Smooth muscle cell (in vitro differentiated cells): ENCODE results near the gene TSHZ1. TPM values are rescaled to one million over a fixed set of nuclear protein-coding genes. Genes with fewer than 3 reads are reported as not detected.

Source experiments
- DNase-seq: peaks from one replicate; lab custom pipeline; 2025; ENCODE audit not compliant: unreplicated experiment; lab: John Stamatoyannopoulos, UW
- H2AFZ ChIP-seq: fragments of 200-600 bp; sonication (generic); 2 replicates; pipeline ENCODE4 v1.6.0; 2016; ENCODE audit warnings: antibody characterized with exemption, low read depth, mild to moderate bottlenecking
- H3F3A ChIP-seq: fragments of 200-600 bp; sonication (generic); 2 replicates; pipeline ENCODE4 v1.6.0; 2017; ENCODE audit warnings: antibody characterized with exemption, low read depth
- H3K27ac ChIP-seq: fragments of 200-600 bp; sonication (generic); 2 replicates; pipeline ENCODE4 v1.5.1; 2016; ENCODE audit warnings: low read depth, mild to moderate bottlenecking
- H3K27me3 ChIP-seq: fragments of 200-600 bp; sonication (generic); 2 replicates; pipeline ENCODE4 v1.6.1; 2016; ENCODE audit warnings: low read depth, mild to moderate bottlenecking
- H3K36me3 ChIP-seq: fragments of 200-600 bp; sonication (generic); 2 replicates; pipeline ENCODE4 v1.5.1; 2016; ENCODE audit warnings: low read depth
- H3K4me1 ChIP-seq: fragments of 200-600 bp; sonication (generic); 2 replicates; pipeline ENCODE4 v1.5.1; 2016; ENCODE audit warnings: low read depth
- H3K4me2 ChIP-seq: fragments of 200-600 bp; sonication (generic); 2 replicates; pipeline ENCODE4 v1.6.0; 2016; ENCODE audit warnings: mild to moderate bottlenecking
- H3K4me3 ChIP-seq: fragments of 200-600 bp; sonication (generic); 2 replicates; pipeline ENCODE4 v1.5.1; 2016; ENCODE audit warnings: mild to moderate bottlenecking
- H3K79me2 ChIP-seq: fragments of 200-600 bp; sonication (generic); 2 replicates; pipeline ENCODE4 v1.6.0; 2016; ENCODE audit warnings: low read depth, mild to moderate bottlenecking
- H3K9ac ChIP-seq: fragments of 200-600 bp; sonication (generic); 2 replicates; pipeline ENCODE4 v1.6.0; 2016; ENCODE audit warnings: low read depth
- H3K9me3 ChIP-seq: fragments of 200-600 bp; sonication (generic); replicated peaks from 2 replicates; pipeline ENCODE4 v1.5.1; 2016; ENCODE audit warnings: low read depth
- H4K20me1 ChIP-seq: fragments of 200-600 bp; sonication (generic); 2 replicates; pipeline ENCODE4 v1.6.0; 2016; ENCODE audit warnings: low read depth
- CTCF ChIP-seq: fragments of 200-600 bp; sonication (generic); IDR thresholded peaks from 2 replicates; pipeline ENCODE4 v1.5.1; 2017; ENCODE audit warnings: borderline replicate concordance, mild to moderate bottlenecking, antibody characterized with exemption; ENCODE audit not compliant: insufficient read depth, poor library complexity, severe bottlenecking
- WGBS: methylation state at CpG from one replicate; pipeline ENCODE4 v1.1.7; 2016; ENCODE audit warnings: low lambda C conversion rate; 5-methylcytosine and 5-hydroxymethylcytosine counted together
- polyA plus RNA-seq: library from polyadenylated mRNA; unstranded; fragments of >200 nt; fragmentation: Nextera tagmentation; extraction: Ambion mirVana; gene quantifications from 2 replicates; pipeline ENCODE4 v1.2.1, GENCODE V29; 2016
- total RNA-seq: library from RNA; depleted of rRNA; stranded (reverse); fragments of >200 nt; gene quantifications from 2 replicates; pipeline ENCODE4 v1.2.3, GENCODE V29; 2014

TSHZ1 gene
- total and polyA plus RNA-seq, 2 experiments from 2014 or later, result 21.3 to 26.1 TPM

- WGBS, result 93% methylated on average over 7 of the region's 7 CpGs
- Histone ChIP-seq H3K4me3 (no peak overlapping the region), H4K20me1 (peaks cover 36% of the 10 kb centered on the region), H3F3A (no peaks in the 10 kb centered on the region), H3K9ac (no peak overlapping the region), H3K4me1 (no peaks in the 10 kb centered on the region), H3K4me2 (no peak overlapping the region), H3K9me3 (no peaks in the 10 kb centered on the region), H3K27me3 (no peaks in the 10 kb centered on the region), H2AFZ (no peak overlapping the region), H3K27ac (no peak overlapping the region), H3K36me3 (no peaks in the 10 kb centered on the region), H3K79me2 (peaks cover 45% of the 10 kb centered on the region)
- DNase-seq, result no peak
- TF ChIP-seq CTCF, result no peak
Measured at GRCh38 chr18:75283731-75284130, 73.1 kb downstream of the TSHZ1 start.

- H3K79me2 ChIP-seq, result peaks cover 37% of the 10 kb centered on the region
- DNase-seq, result no peak
- H3K9me3 ChIP-seq, result no peaks in the 10 kb centered on the region
- H3K27ac ChIP-seq, result no peak overlapping the region
- no peaks in the 10 kb centered on the region for H3K27me3 ChIP-seq
- TF ChIP-seq CTCF, result no peak
- no peak overlapping the region for H2AFZ ChIP-seq
- no peak overlapping the region for H3K4me2 ChIP-seq
- no peak overlapping the region for H3K4me3 ChIP-seq
- no peaks in the 10 kb centered on the region for H3F3A ChIP-seq
- no peak overlapping the region for H3K9ac ChIP-seq
- H4K20me1 ChIP-seq, result peaks cover 30% of the 10 kb centered on the region
- H3K4me1 ChIP-seq, result no peaks in the 10 kb centered on the region
- 98% methylated on average over 16 of the region's 16 CpGs for WGBS
- H3K36me3 ChIP-seq, result no peaks in the 10 kb centered on the region
Measured at GRCh38 chr18:75284566-75284965, 74.0 kb downstream of the TSHZ1 start.

- Histone ChIP-seq H3K4me1 (no peaks in the 10 kb centered on the region), H3K79me2 (peaks cover 24% of the 10 kb centered on the region), H3K27ac (no peak overlapping the region), H2AFZ (no peak overlapping the region), H3K36me3 (no peaks in the 10 kb centered on the region), H3K4me2 (no peak overlapping the region), H3F3A (no peaks in the 10 kb centered on the region), H4K20me1 (peaks cover 23% of the 10 kb centered on the region), H3K9ac (no peak overlapping the region), H3K27me3 (no peaks in the 10 kb centered on the region), H3K4me3 (no peak overlapping the region), H3K9me3 (no peaks in the 10 kb centered on the region)
- no peak for DNase-seq
- 97% methylated on average over 24 of the region's 24 CpGs for WGBS
- TF ChIP-seq CTCF, result no peak
Measured at GRCh38 chr18:75285876-75286275, 75.3 kb downstream of the TSHZ1 start.

- Histone ChIP-seq H3K9me3 (no peaks in the 10 kb centered on the region), H3K27ac (no peak overlapping the region), H3K27me3 (no peaks in the 10 kb centered on the region), H3K4me3 (no peak overlapping the region), H3K9ac (no peak overlapping the region), H3F3A (no peaks in the 10 kb centered on the region), H2AFZ (no peak overlapping the region), H3K4me1 (no peaks in the 10 kb centered on the region), H3K4me2 (no peak overlapping the region), H4K20me1 (peaks cover 18% of the 10 kb centered on the region), H3K79me2 (peaks cover 17% of the 10 kb centered on the region), H3K36me3 (no peaks in the 10 kb centered on the region)
- WGBS, result 97% methylated on average over 23 of the region's 23 CpGs
- no peak for DNase-seq
- no peak for TF ChIP-seq CTCF
Measured at GRCh38 chr18:75287006-75287405, 76.4 kb downstream of the TSHZ1 start.
